NT2/D1 (cell line): ENCODE measurements around the gene PSMG4.

ENCODE experiments used
- DNase-seq: peaks from one replicate; pipeline ENCODE4 v3.0.0-alpha.2; 2011; ENCODE audit warnings: low read depth, low spot score
- H3K27me3 ChIP-seq: 2 replicates; pipeline ENCODE4 v1.6.0; 2011; ENCODE audit warnings: mild to moderate bottlenecking; ENCODE audit not compliant: insufficient read length, insufficient read depth
- H3K36me3 ChIP-seq: 2 replicates; pipeline ENCODE4 v1.6.1; 2011; ENCODE audit warnings: mild to moderate bottlenecking, low read length, mixed read lengths; ENCODE audit not compliant: insufficient read depth, insufficient read length
- H3K4me1 ChIP-seq: 2 replicates; pipeline ENCODE4 v1.5.1; 2011; ENCODE audit not compliant: insufficient read depth, insufficient read length
- H3K4me3 ChIP-seq: 2 replicates; pipeline ENCODE4 v1.5.1; 2011; ENCODE audit warnings: low read depth; ENCODE audit not compliant: insufficient read length
- H3K9ac ChIP-seq: 2 replicates; pipeline ENCODE4 v1.6.0; 2011; ENCODE audit warnings: low read depth; ENCODE audit not compliant: insufficient read length
- H3K9me3 ChIP-seq: 2 replicates; pipeline ENCODE4 v1.5.1; 2011; ENCODE audit warnings: mild to moderate bottlenecking, low read length; ENCODE audit not compliant: insufficient read depth
- SUZ12 ChIP-seq: IDR thresholded peaks from 2 replicates; pipeline ENCODE4 v1.6.1; 2011; ENCODE audit not compliant: insufficient read length, insufficient read depth; ENCODE audit errors: extremely low read depth
- YY1 ChIP-seq: IDR thresholded peaks from 2 replicates; pipeline ENCODE4 v1.6.1; 2011; ENCODE audit not compliant: insufficient read length, insufficient read depth
- ZNF274 ChIP-seq: IDR thresholded peaks from 2 replicates; pipeline ENCODE4 v1.6.1; 2011; ENCODE audit warnings: mild to moderate bottlenecking, low read depth, low read length

Gene PSMG4

GRCh38 chr6:3288711-3289663 lies 30.2 kb downstream of the PSMG4 start:
- TF ChIP-seq YY1 (no peak), SUZ12 (no peak), ZNF274 (no peak)

GRCh38 chr6:3289664-3290055 lies 30.9 kb downstream of the PSMG4 start:
- TF ChIP-seq YY1 (no peak), ZNF274 (no peak), SUZ12 (no peak)
- no peaks in the 10 kb centered on the region for H3K27me3 ChIP-seq
- H3K4me1 ChIP-seq = no peaks in the 10 kb centered on the region
- DNase-seq = no peak
- peaks cover 23% of the 10 kb centered on the region for H3K36me3 ChIP-seq
- H3K4me3 ChIP-seq = no peak overlapping the region
- no peak overlapping the region for H3K9ac ChIP-seq
- no peaks in the 10 kb centered on the region for H3K9me3 ChIP-seq

More at GRCh38 chr6:3288711-3289663, 30.2 kb downstream of the PSMG4 start:
- H3K27me3 ChIP-seq = no peaks in the 10 kb centered on the region
- DNase-seq = no peak
- no peaks in the 10 kb centered on the region for H3K4me1 ChIP-seq
- peaks cover 28% of the 10 kb centered on the region for H3K36me3 ChIP-seq
- H3K9me3 ChIP-seq = no peaks in the 10 kb centered on the region
- no peak overlapping the region for H3K4me3 ChIP-seq
- H3K9ac ChIP-seq = no peak overlapping the region

GRCh38 chr6:3290149-3290930 lies 31.6 kb downstream of the PSMG4 start:
- no peak for DNase-seq
- TF ChIP-seq YY1 (no peak), SUZ12 (no peak), ZNF274 (no peak)
- no peak overlapping the region for H3K9ac ChIP-seq
- H3K4me3 ChIP-seq = no peak overlapping the region
- H3K4me1 ChIP-seq = no peaks in the 10 kb centered on the region
- H3K9me3 ChIP-seq = no peaks in the 10 kb centered on the region
- H3K27me3 ChIP-seq = no peaks in the 10 kb centered on the region
- H3K36me3 ChIP-seq = peaks cover 22% of the 10 kb centered on the region

GRCh38 chr6:3290931-3291211 lies 32.1 kb downstream of the PSMG4 start:
- peaks cover 22% of the 10 kb centered on the region for H3K36me3 ChIP-seq
- TF ChIP-seq SUZ12 (no peak), ZNF274 (no peak), YY1 (no peak)
- no peaks in the 10 kb centered on the region for H3K9me3 ChIP-seq
- DNase-seq = no peak
- no peaks in the 10 kb centered on the region for H3K27me3 ChIP-seq
- H3K4me3 ChIP-seq = no peak overlapping the region
- H3K9ac ChIP-seq = no peak overlapping the region
- H3K4me1 ChIP-seq = no peaks in the 10 kb centered on the region

- H3K27me3 ChIP-seq = no peaks in the 10 kb centered on the region
- no peak for DNase-seq
- no peaks in the 10 kb centered on the region for H3K9me3 ChIP-seq
- no peaks in the 10 kb centered on the region for H3K4me1 ChIP-seq
- peaks cover 22% of the 10 kb centered on the region for H3K36me3 ChIP-seq
- H3K4me3 ChIP-seq = no peak overlapping the region
- TF ChIP-seq ZNF274 (no peak), SUZ12 (no peak), YY1 (no peak)
- no peak overlapping the region for H3K9ac ChIP-seq
Measured at GRCh38 chr6:3291346-3291745, 32.6 kb downstream of the PSMG4 start.

GRCh38 chr6:3291987-3292386 lies 33.2 kb downstream of the PSMG4 start:
- H3K9ac ChIP-seq = no peak overlapping the region
- TF ChIP-seq YY1 (no peak), SUZ12 (no peak), ZNF274 (no peak)
- DNase-seq = no peak
- no peaks in the 10 kb centered on the region for H3K27me3 ChIP-seq
- no peaks in the 10 kb centered on the region for H3K4me1 ChIP-seq
- no peak overlapping the region for H3K4me3 ChIP-seq
- H3K9me3 ChIP-seq = no peaks in the 10 kb centered on the region
- H3K36me3 ChIP-seq = peaks cover 24% of the 10 kb centered on the region

- no peak for DNase-seq
- Histone ChIP-seq H3K4me3 (no peak overlapping the region), H3K4me1 (no peaks in the 10 kb centered on the region), H3K36me3 (peaks cover 27% of the 10 kb centered on the region), H3K9ac (no peak overlapping the region), H3K9me3 (no peaks in the 10 kb centered on the region), H3K27me3 (no peaks in the 10 kb centered on the region)
- no peak for TF ChIP-seq ZNF274
- TF ChIP-seq YY1 = no peak
- TF ChIP-seq SUZ12 = no peak
Measured at GRCh38 chr6:3292431-3293197, 33.9 kb downstream of the PSMG4 start.
